Lung (tissue), 12 donors: ENCODE measurements around the gene POC1B. TPM values are rescaled to one million over a fixed set of nuclear protein-coding genes. Genes with fewer than 3 reads are reported as not detected.

Source experiments
- ATAC-seq: fragments of 200-7000 bp; cut with Tn5 transposase; one replicate; pipeline ENCODE4 v1.9.1; 2020; ENCODE audit warnings: moderate number of reproducible peaks; ENCODE audit not compliant: insufficient read depth, low FRiP score
- DNase-seq, 3 donors: peaks; one replicate each; pipeline ENCODE4 v3.0.0-alpha.2; 2013 to 2017
- H3K27ac ChIP-seq, 2 donors: one replicate each; pipeline ENCODE4 v1.5.1; 2013; ENCODE audit warnings: mild to moderate bottlenecking in 2 of 2, moderate library complexity in 2 of 2, control low read depth in 1 of 2, inconsistent platforms in 1 of 2, low read depth in 1 of 2, low read length in 1 of 2
- H3K27me3 ChIP-seq, 3 donors: one replicate each; pipeline ENCODE4 v1.5.1; 2013; ENCODE audit warnings: low read length in 2 of 3; ENCODE audit not compliant: control insufficient read depth in 3 of 3, insufficient read depth in 3 of 3
- H3K36me3 ChIP-seq, 4 donors: one replicate each; pipeline ENCODE4 v1.5.1; 2013; ENCODE audit warnings: low read length in 4 of 4, mild to moderate bottlenecking in 1 of 4, moderate library complexity in 1 of 4; ENCODE audit not compliant: control insufficient read depth in 4 of 4, insufficient read depth in 4 of 4
- H3K4me1 ChIP-seq, 5 donors: one replicate each; pipeline ENCODE4 v1.5.1; 2013; ENCODE audit warnings: low read length in 5 of 5, mild to moderate bottlenecking in 2 of 5, moderate library complexity in 1 of 5; ENCODE audit not compliant: control insufficient read depth in 5 of 5, insufficient read depth in 5 of 5
- H3K4me3 ChIP-seq: one replicate; pipeline ENCODE4 v1.5.1; 2013; ENCODE audit warnings: mild to moderate bottlenecking, control low read depth, moderate library complexity
- H3K9ac ChIP-seq, 2 donors: one replicate each; pipeline ENCODE4 v1.5.1; 2013; ENCODE audit warnings: low read length in 2 of 2, control low read depth in 1 of 2; ENCODE audit not compliant: insufficient read depth in 1 of 2
- H3K9me3 ChIP-seq, 4 donors: one replicate each; pipeline ENCODE4 v1.5.1; 2013; ENCODE audit warnings: low read length in 3 of 4, mild to moderate bottlenecking in 1 of 4, moderate library complexity in 1 of 4; ENCODE audit not compliant: control insufficient read depth in 4 of 4, insufficient read depth in 3 of 4
- CTCF ChIP-seq: IDR thresholded peaks from 2 replicates; pipeline ENCODE4 v1.5.1; 2012; ENCODE audit warnings: mild to moderate bottlenecking; ENCODE audit errors: control extremely low read depth, extremely low read depth
- WGBS, 2 donors: extraction: QIAGEN DNeasy Blood & Tissue Kit; methylation state at CpG; one replicate each; pipeline ENCODE4 v1.1.7; 2013; 5-methylcytosine and 5-hydroxymethylcytosine counted together
- polyA plus RNA-seq, 2 donors: library from polyadenylated mRNA; stranded (reverse); fragments of 200-250 nt; gene quantifications; one replicate each; pipeline ENCODE4 v1.2.1, GENCODE V29; 2013
- total RNA-seq, 2 donors: library from RNA; depleted of rRNA in 1 of 2; stranded (reverse); fragments of >200 nt in 1 of 2; gene quantifications; one replicate each; pipeline ENCODE4 v1.2.1, GENCODE V29; 2014 to 2021
- donor health status: control.
- donor health status: control.
- donor health status: Bipolar disorder and iron deficiency.
- donor health status: healthy.
- donor health status: DM: yes; HTN: yes; CAD: no.

Gene POC1B
- total and polyA plus RNA-seq, 4 donors: 6.9 to 32.6 (median 10.9) TPM

GRCh38 chr12:89413234-89413633, 112.6 kb downstream of the POC1B start:
- Histone ChIP-seq H3K4me1 (peaks cover 0 to 10% (median 3%) of the 10 kb centered on the region in 5 donors), H3K4me3 (no peak overlapping the region), H3K9me3 (no peaks in the 10 kb centered on the region), H3K36me3 (no peaks in the 10 kb centered on the region), H3K27ac (no peak overlapping the region), H3K9ac (no peak overlapping the region), H3K27me3 (no peaks in the 10 kb centered on the region)
- ATAC-seq (no peak), DNase-seq (no peak)
- TF ChIP-seq CTCF: no peak
- WGBS, 2 donors: 92 to 95% methylated on average over 3 of the region's 3 CpGs

- Histone ChIP-seq H3K4me1 (peaks cover 0 to 6% (median 3%) of the 10 kb centered on the region in 5 donors), H3K36me3 (no peaks in the 10 kb centered on the region), H3K9me3 (no peaks in the 10 kb centered on the region), H3K27me3 (no peaks in the 10 kb centered on the region), H3K27ac (no peak overlapping the region), H3K4me3 (no peak overlapping the region), H3K9ac (no peak overlapping the region)
- WGBS, 2 donors: 85 to 91% methylated on average over 6 of the region's 6 CpGs
- DNase-seq (no peak), ATAC-seq (no peak)
- no peak for TF ChIP-seq CTCF
Observed at GRCh38 chr12:89412665-89413064, 113.2 kb downstream of the POC1B start.

GRCh38 chr12:89411846-89412245, 114.0 kb downstream of the POC1B start:
- WGBS, 2 donors: 69 to 75% methylated on average over 4 of the region's 4 CpGs
- no peaks in the 10 kb centered on the region for H3K36me3 ChIP-seq
- no peak overlapping the region for H3K4me3 ChIP-seq
- H3K4me1 ChIP-seq: peaks cover 0 to 5% (median 2%) of the 10 kb centered on the region in 5 donors
- H3K27ac ChIP-seq: no peak overlapping the region
- DNase-seq (no peak), ATAC-seq (no peak)
- H3K9me3 ChIP-seq: no peaks in the 10 kb centered on the region
- no peak overlapping the region for H3K9ac ChIP-seq
- no peaks in the 10 kb centered on the region for H3K27me3 ChIP-seq
- TF ChIP-seq CTCF: no peak

GRCh38 chr12:89411234-89411633, 114.6 kb downstream of the POC1B start:
- Histone ChIP-seq H3K4me1 (peaks cover 0 to 8% (median 2%) of the 10 kb centered on the region in 5 donors), H3K27me3 (no peaks in the 10 kb centered on the region), H3K36me3 (no peaks in the 10 kb centered on the region), H3K9me3 (no peaks in the 10 kb centered on the region), H3K9ac (no peak overlapping the region), H3K4me3 (no peak overlapping the region), H3K27ac (no peak overlapping the region)
- no peak for ATAC-seq
- 92 to 100% methylated on average over 2 of the region's 2 CpGs for WGBS, 2 donors
- no peak for DNase-seq
- no peak for TF ChIP-seq CTCF
